GM19468 (cell line): ENCODE results near the gene NPR3.
"Not testable (repeated sequence)": the region's sequence is repeated elsewhere in the genome, so short reads cannot be mapped to it uniquely, and the experiment has no call there.

ENCODE experiments used
- ATAC-seq: cut with Tn5 transposase; IDR thresholded peaks from one replicate; pipeline ENCODE4 v1.9.1; 2021; ENCODE audit warnings: mild to moderate bottlenecking, moderate library complexity, moderate number of reproducible peaks; ENCODE audit not compliant: unreplicated experiment; ENCODE audit errors: extremely low read depth

Gene NPR3

DNA sequence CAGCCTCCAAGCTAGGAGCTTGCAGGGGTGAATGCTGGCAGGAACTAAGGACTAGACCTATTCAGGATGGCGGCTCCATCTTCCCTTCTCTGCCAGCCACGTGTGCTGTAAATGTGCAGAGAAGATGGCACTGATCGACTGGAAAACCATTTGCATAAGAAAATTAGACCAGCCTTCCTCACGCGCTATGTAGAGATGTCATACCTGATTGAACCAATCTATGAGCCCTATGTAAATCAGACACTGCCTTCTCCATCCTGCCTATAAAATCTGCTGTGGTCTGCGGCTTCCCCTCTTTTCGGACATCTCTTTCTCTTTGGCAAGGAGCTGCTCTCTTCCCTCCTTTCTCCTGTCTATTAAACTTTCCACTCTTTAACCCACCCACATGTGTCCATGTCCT is 91.6 kb downstream of the NPR3 start:
- ATAC-seq = no peak

GRCh38 chr5:32803656-32804055 is 92.5 kb downstream of the NPR3 start:
- ATAC-seq = no peak

DNA sequence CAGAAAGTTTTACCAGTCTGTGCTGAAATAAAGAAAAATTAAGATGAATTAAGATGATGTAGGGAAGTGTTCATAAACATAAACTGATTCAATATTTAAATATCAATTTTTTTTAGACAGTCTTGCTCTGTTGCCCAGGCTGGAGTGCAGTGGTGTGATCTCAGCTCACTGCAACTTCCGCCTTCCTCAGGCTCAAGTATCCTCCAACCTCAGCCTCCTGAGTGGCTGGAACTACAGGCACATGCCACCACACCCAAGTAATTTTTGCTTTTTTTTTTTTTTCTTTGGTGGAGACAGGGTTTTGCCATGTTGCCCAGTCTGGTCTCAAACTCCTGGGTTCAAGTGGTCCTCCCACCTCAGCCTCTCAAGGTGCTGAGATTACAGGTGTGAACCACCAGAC is 94.3 kb downstream of the NPR3 start:
- ATAC-seq = not testable (repeated sequence)

GRCh38 chr5:32805971-32806638 is 95.0 kb downstream of the NPR3 start:
- no peak for ATAC-seq

- no peak for ATAC-seq
Observed at GRCh38 chr5:32808783-32809182, 97.7 kb downstream of the NPR3 start.

- no peak for ATAC-seq
Observed at GRCh38 chr5:32810804-32811203, 99.7 kb downstream of the NPR3 start.

DNA sequence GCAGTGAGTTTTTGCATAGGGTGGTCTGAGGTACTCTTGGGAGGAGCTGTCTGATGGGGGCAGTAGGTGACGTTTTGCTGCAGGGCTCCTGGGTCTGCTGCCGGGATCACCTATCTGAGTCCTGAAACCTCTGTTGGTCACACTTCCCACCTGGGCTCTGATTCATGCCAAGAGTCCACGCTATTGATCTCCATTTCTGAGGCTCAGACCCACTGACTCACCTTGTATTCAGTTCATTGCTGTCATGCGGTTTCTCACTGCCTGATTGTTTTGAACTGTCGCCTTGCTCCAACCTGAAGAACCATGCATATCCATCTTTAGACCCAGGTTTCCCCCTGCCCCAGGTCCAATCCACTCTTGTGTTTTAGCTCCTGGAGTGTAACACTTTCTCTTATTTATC is 101.3 kb downstream of the NPR3 start:
- no peak for ATAC-seq

- no peak for ATAC-seq
Observed at GRCh38 chr5:32814141-32814540, 103.0 kb downstream of the NPR3 start.

GRCh38 chr5:32814620-32815019 is 103.5 kb downstream of the NPR3 start:
- ATAC-seq = no peak

- no peak for ATAC-seq
Observed at GRCh38 chr5:32827981-32828380, 116.9 kb downstream of the NPR3 start.

DNA sequence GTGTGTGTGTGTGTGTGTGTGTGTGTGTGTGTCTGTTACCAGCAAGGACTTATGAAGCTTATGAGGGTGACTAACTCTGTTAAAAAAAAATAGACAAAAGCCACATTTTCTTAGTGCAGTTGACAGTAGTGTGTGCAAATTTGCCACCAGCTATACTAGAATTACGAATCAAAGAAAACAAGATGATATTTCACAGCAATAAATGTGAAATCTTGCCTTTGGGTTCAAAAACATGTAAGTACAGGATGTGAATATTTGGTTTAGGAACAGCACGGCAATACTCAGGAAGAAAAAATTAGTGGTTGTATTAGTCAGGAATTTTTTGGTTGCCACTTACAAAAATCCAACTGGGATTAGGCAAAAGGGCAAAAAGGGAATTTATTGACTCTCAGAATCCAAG is 117.4 kb downstream of the NPR3 start:
- no peak for ATAC-seq

DNA sequence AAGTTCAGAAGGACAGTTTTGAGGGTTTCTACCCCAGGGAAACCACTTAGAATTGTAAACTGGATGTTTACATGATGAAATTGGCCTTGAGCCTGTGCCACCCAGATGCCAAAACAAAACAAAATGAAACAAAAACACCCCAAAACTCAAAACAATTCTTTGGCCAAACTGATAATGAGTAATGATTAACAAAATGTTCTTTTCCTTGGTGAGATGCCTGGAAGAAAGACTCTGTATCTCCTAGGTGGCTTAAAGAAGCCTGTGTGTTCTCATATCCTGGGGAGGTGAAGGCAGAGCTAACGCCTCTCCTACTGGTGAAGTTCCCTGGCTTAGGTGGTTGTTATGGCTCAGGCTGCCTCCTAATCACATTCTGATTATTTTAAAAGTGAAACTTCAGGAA is 120.5 kb downstream of the NPR3 start:
- ATAC-seq = no peak

DNA sequence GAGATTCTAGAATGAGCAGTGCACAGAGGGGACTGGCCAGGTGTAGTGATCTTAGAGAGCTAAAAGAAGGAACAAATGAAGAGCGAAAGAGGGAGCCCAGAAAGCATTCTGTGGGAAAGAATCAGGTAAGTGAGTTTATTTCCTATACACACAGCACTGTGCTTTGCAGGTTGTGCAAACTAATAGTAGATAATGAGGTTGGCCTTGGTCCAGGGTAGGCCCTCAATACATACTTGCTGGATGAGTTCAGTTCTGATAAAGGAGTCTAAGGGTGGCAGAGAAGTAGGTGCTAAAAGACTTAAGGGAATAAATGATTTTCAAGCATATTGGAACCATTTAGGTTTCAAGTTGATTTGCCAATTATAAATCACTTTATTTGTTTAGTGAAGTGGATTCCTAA is 122.0 kb downstream of the NPR3 start:
- no peak for ATAC-seq

- ATAC-seq = no peak
Observed at GRCh38 chr5:32833663-32834062, 122.5 kb downstream of the NPR3 start.

GRCh38 chr5:32834251-32834650 is 123.1 kb downstream of the NPR3 start:
- ATAC-seq = no peak

DNA sequence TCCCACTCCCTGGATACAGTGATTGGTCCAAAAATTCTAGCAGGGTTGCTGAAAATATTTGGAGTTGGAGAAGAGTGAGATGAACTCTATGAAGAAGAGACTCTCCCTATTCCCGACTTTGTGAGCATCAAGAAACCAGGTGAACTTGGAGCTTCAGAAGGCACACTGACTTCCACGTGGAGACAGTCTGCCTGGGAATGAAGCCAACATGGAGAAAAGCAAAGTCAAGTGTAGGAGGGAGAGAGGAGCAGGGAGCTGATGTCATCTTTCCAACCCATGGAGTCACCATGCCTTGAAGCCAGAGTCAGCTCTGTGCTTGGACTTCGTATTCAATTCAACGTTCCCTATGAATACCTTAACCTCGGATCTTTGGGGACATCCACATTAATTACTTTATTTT is 125.1 kb downstream of the NPR3 start:
- ATAC-seq = no peak

- no peak for ATAC-seq
Observed at GRCh38 chr5:32837211-32837610, 126.1 kb downstream of the NPR3 start.

GRCh38 chr5:32839106-32839505 is 128.0 kb downstream of the NPR3 start:
- ATAC-seq = no peak

- no peak for ATAC-seq
Observed at GRCh38 chr5:32840606-32841005, 129.5 kb downstream of the NPR3 start.
